NCI-H1092 treated with DMSO at 0.1 percent for 48 hours (cell line): ENCODE results near the gene AGPAT4.

ENCODE experiments used
- DNase-seq: peaks from one replicate; lab custom pipeline; 2025; lab: John Stamatoyannopoulos, UW

The AGPAT4 gene

GRCh38 chr6:161166176-161166575 lies 107.7 kb downstream of the AGPAT4 start:
- no peak for DNase-seq

GRCh38 chr6:161164182-161164625 lies 109.7 kb downstream of the AGPAT4 start:
- no peak for DNase-seq

GRCh38 chr6:161163466-161164181 lies 110.2 kb downstream of the AGPAT4 start:
- DNase-seq = no peak

- DNase-seq = no peak
Observed at GRCh38 chr6:161162722-161163121, 111.1 kb downstream of the AGPAT4 start.

GRCh38 chr6:161161889-161162624 lies 111.8 kb downstream of the AGPAT4 start:
- DNase-seq = no peak

GRCh38 chr6:161161121-161161520 lies 112.7 kb downstream of the AGPAT4 start:
- DNase-seq = no peak

GRCh38 chr6:161154796-161155335 lies 119.0 kb downstream of the AGPAT4 start:
- no peak for DNase-seq

- no peak for DNase-seq
Observed at GRCh38 chr6:161153725-161154124, 120.1 kb downstream of the AGPAT4 start.

GRCh38 chr6:161152907-161153662 lies 120.8 kb downstream of the AGPAT4 start:
- no peak for DNase-seq

GRCh38 chr6:161152527-161152862 lies 121.4 kb downstream of the AGPAT4 start:
- DNase-seq = no peak

GRCh38 chr6:161151660-161152526 lies 122.0 kb downstream of the AGPAT4 start:
- no peak for DNase-seq

- DNase-seq = no peak
Observed at GRCh38 chr6:161151059-161151645, 122.7 kb downstream of the AGPAT4 start.

- DNase-seq = no peak
Observed at GRCh38 chr6:161150566-161150965, 123.3 kb downstream of the AGPAT4 start.

- DNase-seq = no peak
Observed at GRCh38 chr6:161150136-161150535, 123.7 kb downstream of the AGPAT4 start.

- DNase-seq = no peak
Observed at GRCh38 chr6:161143663-161144430, 130.0 kb downstream of the AGPAT4 start.

- DNase-seq = no peak
Observed at GRCh38 chr6:161142957-161143296, 130.9 kb downstream of the AGPAT4 start.

GRCh38 chr6:161141173-161141572 lies 132.7 kb downstream of the AGPAT4 start:
- peak; percentile 63 for DNase-seq

GRCh38 chr6:161140554-161140875 lies 133.3 kb downstream of the AGPAT4 start:
- no peak for DNase-seq

- no peak for DNase-seq
Observed at GRCh38 chr6:161139766-161140553, 133.9 kb downstream of the AGPAT4 start.

- no peak for DNase-seq
Observed at GRCh38 chr6:161139304-161139765, 134.5 kb downstream of the AGPAT4 start.
